Urinary bladder (tissue), 4 donors: ENCODE measurements around the gene PCDHA1. TPM values are rescaled to one million over a fixed set of nuclear protein-coding genes. Genes with fewer than 3 reads are reported as not detected.
"Not testable (repeated sequence)": the region's sequence is repeated elsewhere in the genome, so short reads cannot be mapped to it uniquely, and the experiment has no call there.

Source experiments
- DNase-seq: peaks from one replicate; pipeline ENCODE4 v3.0.0-alpha.2; 2015; ENCODE audit errors: extremely low spot score
- H3K27ac ChIP-seq: one replicate; pipeline ENCODE4 v1.5.1; 2013; ENCODE audit warnings: low read depth, mild to moderate bottlenecking, moderate library complexity
- H3K36me3 ChIP-seq: one replicate; pipeline ENCODE4 v1.6.1; 2013; ENCODE audit warnings: mild to moderate bottlenecking, moderate library complexity; ENCODE audit not compliant: insufficient read depth
- H3K4me1 ChIP-seq: one replicate; pipeline ENCODE4 v1.6.1; 2013; ENCODE audit warnings: mild to moderate bottlenecking, moderate library complexity; ENCODE audit not compliant: insufficient read depth
- H3K4me3 ChIP-seq: one replicate; pipeline ENCODE4 v1.5.1; 2013; ENCODE audit warnings: low read depth, low read length
- WGBS: extraction: QIAGEN DNeasy Blood & Tissue Kit; methylation state at CpG from one replicate; pipeline ENCODE4 v1.1.7; 2013; 5-methylcytosine and 5-hydroxymethylcytosine counted together
- polyA plus RNA-seq: library from polyadenylated mRNA; stranded (reverse); fragments of 200-250 nt; gene quantifications from one replicate; pipeline ENCODE4 v1.2.3, GENCODE V29; 2013
- total RNA-seq: library from RNA; depleted of rRNA; stranded (reverse); fragments of >200 nt; gene quantifications from one replicate; pipeline ENCODE4 v1.2.3, GENCODE V29; 2014
- donor health status: healthy with polysubstance abuse.
- donor health status: healthy.

PCDHA1 gene
- total and polyA plus RNA-seq, 2 donors, result 0.03 to 0.21 TPM

DNA sequence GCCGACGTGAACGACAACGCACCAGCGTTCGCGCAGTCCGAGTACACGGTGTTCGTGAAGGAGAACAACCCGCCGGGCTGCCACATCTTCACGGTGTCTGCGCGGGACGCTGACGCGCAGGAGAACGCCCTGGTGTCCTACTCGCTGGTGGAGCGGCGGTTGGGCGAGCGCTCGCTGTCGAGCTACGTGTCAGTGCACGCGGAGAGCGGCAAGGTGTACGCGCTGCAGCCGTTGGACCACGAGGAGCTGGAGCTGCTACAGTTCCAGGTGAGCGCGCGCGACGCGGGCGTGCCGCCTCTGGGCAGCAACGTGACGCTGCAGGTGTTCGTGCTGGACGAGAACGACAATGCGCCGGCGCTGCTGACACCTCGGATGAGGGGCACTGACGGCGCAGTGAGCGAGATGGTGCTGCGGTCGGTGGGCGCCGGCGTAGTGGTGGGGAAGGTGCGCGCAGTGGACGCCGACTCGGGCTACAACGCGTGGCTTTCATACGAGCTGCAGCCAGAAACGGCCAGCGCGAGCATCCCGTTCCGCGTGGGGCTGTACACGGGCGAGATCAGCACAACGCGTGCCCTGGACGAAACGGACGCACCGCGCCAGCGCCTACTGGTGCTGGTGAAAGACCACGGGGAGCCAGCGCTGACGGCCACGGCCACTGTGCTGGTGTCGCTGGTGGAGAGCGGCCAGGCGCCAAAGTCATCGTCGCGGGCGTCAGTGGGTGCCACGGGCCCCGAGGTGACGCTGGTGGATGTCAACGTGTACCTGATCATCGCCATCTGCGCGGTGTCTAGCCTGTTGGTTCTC, 64.1 kb downstream of the PCDHA1 start:
- not testable (repeated sequence) for H3K36me3 ChIP-seq, DNase-seq, H3K4me1 ChIP-seq, H3K4me3 ChIP-seq, H3K27ac ChIP-seq
- WGBS, result 45% methylated on average over 101 of the region's 101 CpGs

- WGBS, result 18% methylated on average over 44 of the region's 44 CpGs
- no peak within 1 kb of the TSS for H3K27ac ChIP-seq
These were observed 70.1 kb downstream of the PCDHA1 start, which contains the start of gene PCDHA10 for GRCh38 chr5:140855772-140856674. PCDHA10 (plus strand) TSS chr5:140855897; CDS start chr5:140856049, 152 bp downstream.

GRCh38 chr5:140857177-140857986, 71.4 kb downstream of the PCDHA1 start:
- no peak overlapping the region for H3K4me3 ChIP-seq
- WGBS, result 53% methylated on average over 94 of the region's 94 CpGs
- H3K4me1 ChIP-seq, result no peaks in the 10 kb centered on the region
- no peak for DNase-seq
- H3K36me3 ChIP-seq, result no peaks in the 10 kb centered on the region
- H3K27ac ChIP-seq, result no peak overlapping the region

More at GRCh38 chr5:140855772-140856674, 70.1 kb downstream of the PCDHA1 start, which contains the start of gene PCDHA10:
- Histone ChIP-seq H3K4me3 (no peak within 1 kb of the TSS), H3K4me1 (no peaks in the 10 kb centered on the region), H3K36me3 (no peaks in the 10 kb centered on the region)
- DNase-seq, result no peak

DNA sequence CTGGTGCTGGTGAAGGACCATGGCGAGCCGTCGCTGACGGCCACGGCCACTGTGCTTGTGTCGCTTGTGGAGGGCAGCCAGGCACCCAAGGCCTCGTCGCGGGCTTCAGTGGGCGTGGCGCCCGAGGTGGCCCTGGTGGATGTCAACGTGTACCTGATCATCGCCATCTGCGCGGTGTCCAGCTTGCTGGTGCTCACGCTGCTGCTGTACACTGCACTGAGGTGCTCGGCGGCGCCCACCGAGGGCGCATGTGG, 72.0 kb downstream of the PCDHA1 start:
- Histone ChIP-seq H3K4me1 (no peaks in the 10 kb centered on the region), H3K36me3 (no peaks in the 10 kb centered on the region), H3K27ac (no peak overlapping the region), H3K4me3 (no peak overlapping the region)
- DNase-seq, result no peak
- 65% methylated on average over 22 of the region's 22 CpGs for WGBS

DNA sequence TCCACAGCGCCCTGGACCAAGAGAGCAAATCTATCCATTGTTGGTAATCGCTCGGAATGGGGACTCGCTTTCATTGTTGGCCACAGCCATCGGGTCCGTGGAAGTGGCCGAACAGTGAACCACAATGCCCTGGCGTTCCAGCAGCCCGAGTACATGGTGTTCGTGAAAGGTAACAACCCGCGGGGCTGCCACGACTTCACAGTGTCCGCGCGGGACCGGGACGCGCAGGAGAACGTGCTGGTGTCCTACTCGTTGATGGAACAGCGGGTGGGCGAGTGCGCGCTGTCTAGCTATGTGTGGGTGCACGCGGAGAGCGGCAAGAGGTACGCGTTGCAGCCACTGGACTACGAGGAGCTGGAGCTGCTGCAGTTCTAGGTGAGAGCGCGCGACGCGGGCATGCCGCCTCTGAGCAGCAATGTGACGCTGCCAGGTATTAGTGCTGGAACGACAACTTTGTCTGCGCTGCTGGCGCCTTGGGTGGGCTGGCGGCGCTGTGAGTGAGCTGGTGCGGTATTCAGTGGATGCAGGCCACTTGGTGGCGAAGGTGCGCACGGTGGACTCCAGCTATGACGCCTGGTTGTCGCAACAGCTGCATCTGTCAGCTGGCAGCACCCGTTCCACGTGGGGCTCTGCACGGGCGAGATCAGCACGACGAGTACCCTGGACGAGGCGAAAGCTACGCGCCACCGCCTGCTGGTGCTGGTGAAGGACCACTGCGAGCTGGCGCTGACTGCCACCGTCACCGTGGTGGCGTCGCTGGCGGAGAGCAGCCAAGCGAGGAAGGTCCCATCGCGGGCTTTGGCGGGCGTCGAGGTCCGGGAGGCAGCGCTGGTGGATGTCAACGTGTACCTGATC, 76.7 kb downstream of the PCDHA1 start:
- 41% methylated on average over 76 of the region's 76 CpGs for WGBS
- H3K4me3 ChIP-seq, result no peak overlapping the region
- H3K27ac ChIP-seq, result no peak overlapping the region
- no peaks in the 10 kb centered on the region for H3K4me1 ChIP-seq
- H3K36me3 ChIP-seq, result no peaks in the 10 kb centered on the region
- no peak for DNase-seq

DNA sequence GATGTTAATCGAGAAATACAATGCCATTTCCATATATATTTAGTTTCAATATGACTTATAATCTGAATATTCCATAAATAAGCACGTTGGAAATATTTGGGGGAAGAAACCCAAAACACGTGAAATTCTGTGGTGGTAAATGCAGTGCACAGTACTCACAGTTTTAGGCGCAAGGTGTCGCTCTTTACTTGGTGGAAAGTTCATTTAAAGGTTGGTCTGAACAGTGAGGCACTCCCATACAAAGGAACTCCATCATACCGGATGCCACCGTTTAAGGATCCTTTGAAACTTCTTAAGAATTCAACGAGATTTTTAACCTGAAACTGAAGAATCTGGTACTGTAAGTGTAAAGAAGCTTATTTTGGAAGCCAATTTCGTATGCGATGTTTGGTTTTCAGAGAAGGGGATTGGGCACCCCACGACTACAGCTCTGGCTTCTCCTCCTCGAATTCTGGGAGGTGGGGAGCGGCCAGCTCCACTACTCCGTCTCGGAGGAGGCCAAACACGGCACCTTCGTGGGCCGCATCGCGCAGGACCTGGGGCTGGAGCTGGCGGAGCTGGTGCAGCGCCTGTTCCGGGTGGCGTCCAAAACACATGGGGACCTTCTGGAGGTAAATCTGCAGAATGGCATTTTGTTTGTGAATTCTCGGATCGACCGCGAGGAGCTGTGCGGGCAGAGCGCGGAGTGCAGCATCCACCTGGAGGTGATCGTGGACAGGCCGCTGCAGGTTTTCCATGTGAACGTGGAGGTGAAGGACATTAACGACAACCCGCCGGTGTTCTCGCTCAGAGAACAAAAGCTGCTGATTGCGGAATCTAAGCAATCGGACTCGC, 83.0 kb downstream of the PCDHA1 start, which contains the start of gene PCDHA11:
TSS of gene PCDHA11 (plus strand) at position 237 of the 834 bp plus-strand sequence. CDS start at position 384, 147 bp downstream.
- H3K27ac ChIP-seq, result no peak within 1 kb of the TSS
- no peaks in the 10 kb centered on the region for H3K4me1 ChIP-seq
- no peaks in the 10 kb centered on the region for H3K36me3 ChIP-seq
- DNase-seq, result no peak
- no peak within 1 kb of the TSS for H3K4me3 ChIP-seq
- WGBS, result 12% methylated on average over 41 of the region's 41 CpGs

DNA sequence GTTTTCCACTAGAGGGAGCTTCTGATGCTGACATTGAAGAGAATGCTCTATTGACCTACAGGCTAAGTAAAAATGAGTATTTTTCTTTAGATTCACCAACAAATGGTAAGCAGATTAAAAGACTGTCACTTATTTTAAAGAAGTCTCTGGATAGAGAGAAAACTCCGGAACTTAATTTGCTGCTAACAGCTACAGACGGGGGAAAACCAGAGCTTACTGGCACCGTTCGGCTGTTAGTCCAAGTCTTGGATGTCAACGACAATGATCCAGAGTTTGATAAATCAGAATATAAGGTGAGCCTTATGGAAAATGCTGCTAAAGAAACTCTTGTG, 83.6 kb downstream of the PCDHA1 start:
- WGBS, result 58% methylated on average over 5 of the region's 5 CpGs
- Histone ChIP-seq H3K36me3 (no peaks in the 10 kb centered on the region), H3K27ac (no peak overlapping the region), H3K4me1 (no peaks in the 10 kb centered on the region), H3K4me3 (no peak overlapping the region)
- no peak for DNase-seq

DNA sequence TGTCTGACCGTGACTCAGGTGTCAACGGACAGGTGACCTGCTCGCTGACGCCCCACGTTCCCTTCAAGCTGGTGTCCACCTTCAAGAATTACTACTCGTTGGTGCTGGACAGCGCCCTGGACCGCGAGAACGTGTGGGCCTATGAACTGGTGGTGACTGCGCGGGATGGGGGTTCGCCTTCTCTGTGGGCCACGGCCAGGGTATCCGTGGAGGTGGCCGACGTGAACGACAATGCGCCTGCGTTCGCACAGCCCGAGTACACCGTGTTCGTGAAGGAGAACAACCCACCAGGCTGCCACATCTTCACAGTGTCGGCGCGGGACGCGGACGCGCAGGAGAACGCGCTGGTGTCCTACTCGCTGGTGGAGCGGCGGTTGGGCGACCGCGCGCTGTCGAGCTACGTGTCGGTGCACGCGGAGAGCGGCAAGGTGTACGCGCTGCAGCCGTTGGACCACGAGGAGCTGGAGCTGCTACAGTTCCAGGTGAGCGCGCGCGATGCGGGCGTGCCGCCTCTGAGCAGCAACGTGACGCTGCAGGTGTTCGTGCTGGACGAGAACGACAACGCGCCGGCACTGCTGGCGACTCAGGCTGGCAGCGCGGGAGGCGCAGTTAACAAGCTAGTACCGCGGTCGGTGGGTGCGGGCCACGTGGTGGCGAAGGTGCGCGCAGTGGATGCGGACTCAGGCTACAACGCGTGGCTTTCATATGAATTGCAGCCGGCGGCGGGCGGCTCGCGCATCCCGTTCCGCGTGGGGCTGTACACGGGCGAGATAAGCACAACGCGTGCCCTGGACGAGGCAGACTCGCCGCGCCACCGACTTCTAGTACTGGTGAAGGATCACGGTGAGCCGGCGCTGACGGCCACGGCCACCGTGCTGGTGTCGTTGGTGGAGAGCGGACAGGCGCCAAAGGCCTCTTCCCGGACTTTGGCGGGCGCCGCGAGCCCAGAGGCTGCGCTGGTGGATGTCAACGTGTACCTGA, 84.6 kb downstream of the PCDHA1 start:
- Histone ChIP-seq H3K4me3 (no peak overlapping the region), H3K4me1 (no peaks in the 10 kb centered on the region), H3K36me3 (no peaks in the 10 kb centered on the region), H3K27ac (no peak overlapping the region)
- WGBS, result 43% methylated on average over 114 of the region's 114 CpGs
- DNase-seq, result no peak

GRCh38 chr5:140875085-140876065, 89.4 kb downstream of the PCDHA1 start, which contains the start of gene PCDHA12:
PCDHA12 (plus strand) TSS chr5:140875308; CDS start chr5:140875473, 165 bp downstream.
- no peak within 1 kb of the TSS for H3K4me3 ChIP-seq
- no peak within 1 kb of the TSS for H3K27ac ChIP-seq
- H3K36me3 ChIP-seq, result no peaks in the 10 kb centered on the region
- WGBS, result 14% methylated on average over 47 of the region's 47 CpGs
- H3K4me1 ChIP-seq, result no peaks in the 10 kb centered on the region
- DNase-seq, result no peak

GRCh38 chr5:140876541-140877261, 90.8 kb downstream of the PCDHA1 start:
- DNase-seq, H3K27ac ChIP-seq, H3K4me3 ChIP-seq, H3K4me1 ChIP-seq, H3K36me3 ChIP-seq: not testable (repeated sequence)
- 36% methylated on average over 80 of the region's 80 CpGs for WGBS
